HG03565 (cell line): ENCODE measurements around the gene GRM5.
A peak's percentile ranks its signal among the peaks of the same experiment; 100 is the strongest.

Source experiments
- ATAC-seq: cut with Tn5 transposase; IDR thresholded peaks from one replicate; pipeline ENCODE4 v1.9.1; 2021; ENCODE audit warnings: mild to moderate bottlenecking, moderate library complexity; ENCODE audit not compliant: unreplicated experiment

The GRM5 gene

GRCh38 chr11:88623531-88623930 is 442.3 kb downstream of the GRM5 start:
- ATAC-seq, result no peak

GRCh38 chr11:88620568-88621130 is 445.1 kb downstream of the GRM5 start:
- ATAC-seq, result no peak

- ATAC-seq, result no peak
Observed at GRCh38 chr11:88619656-88620385, 446.0 kb downstream of the GRM5 start.

GRCh38 chr11:88619071-88619425 is 446.7 kb downstream of the GRM5 start:
- no peak for ATAC-seq

- ATAC-seq, result no peak
Observed at GRCh38 chr11:88618327-88619070, 447.3 kb downstream of the GRM5 start.

GRCh38 chr11:88617226-88617625 is 448.6 kb downstream of the GRM5 start:
- ATAC-seq, result no peak

- no peak for ATAC-seq
Observed at GRCh38 chr11:88604260-88604659, 461.5 kb downstream of the GRM5 start.

- ATAC-seq, result no peak
Observed at GRCh38 chr11:88603091-88603867, 462.5 kb downstream of the GRM5 start.

- ATAC-seq, result no peak
Observed at GRCh38 chr11:88597387-88597786, 468.4 kb downstream of the GRM5 start.

- ATAC-seq, result no peak
Observed at GRCh38 chr11:88596786-88597185, 469.0 kb downstream of the GRM5 start.

- peak; percentile 45 for ATAC-seq
Observed at GRCh38 chr11:88594274-88594950, 471.4 kb downstream of the GRM5 start.

- ATAC-seq, result no peak
Observed at GRCh38 chr11:88590361-88590760, 475.4 kb downstream of the GRM5 start.

GRCh38 chr11:88583251-88583650 is 482.5 kb downstream of the GRM5 start:
- no peak for ATAC-seq

- ATAC-seq, result no peak
Observed at GRCh38 chr11:88579466-88579865, 486.3 kb downstream of the GRM5 start.

GRCh38 chr11:88576741-88577140 is 489.0 kb downstream of the GRM5 start:
- ATAC-seq, result no peak

GRCh38 chr11:88575916-88576315 is 489.9 kb downstream of the GRM5 start:
- no peak for ATAC-seq

GRCh38 chr11:88569342-88569741 is 496.4 kb downstream of the GRM5 start:
- no peak for ATAC-seq

- no peak for ATAC-seq
Observed at GRCh38 chr11:88555829-88556202, 510.0 kb downstream of the GRM5 start.

- ATAC-seq, result no peak
Observed at GRCh38 chr11:88555018-88555828, 510.6 kb downstream of the GRM5 start.

- no peak for ATAC-seq
Observed at GRCh38 chr11:88553204-88553603, 512.6 kb downstream of the GRM5 start.
